Left lung (tissue), 10 donors: ENCODE results near the gene GALNT17. TPM values are rescaled to one million over a fixed set of nuclear protein-coding genes. Genes with fewer than 3 reads are reported as not detected.

ENCODE experiments used
- ATAC-seq: fragments of 200-7000 bp; cut with Tn5 transposase; one replicate; pipeline ENCODE4 v1.9.1; 2020; ENCODE audit warnings: moderate library complexity
- DNase-seq, 4 donors: peaks; one replicate each; pipeline ENCODE4 v3.0.0-alpha.2; 2013 to 2020
- H3K27ac ChIP-seq, 2 donors: fragments of 200-600 bp; sonication (generic) in 1 of 2; one replicate each; pipeline versions ENCODE4 v1.5.0 to v1.8.0; 2020 to 2021
- H3K27me3 ChIP-seq, 2 donors: fragments of 200-600 bp; sonication (generic) in 1 of 2; one replicate each; pipeline versions ENCODE4 v1.5.0 to v1.8.0; 2020 to 2021
- H3K36me3 ChIP-seq, 2 donors: fragments of 200-600 bp; sonication (generic) in 1 of 2; one replicate each; pipeline versions ENCODE4 v1.5.0 to v1.8.0; 2020 to 2021
- H3K4me1 ChIP-seq, 2 donors: fragments of 200-600 bp; one replicate each; pipeline ENCODE4 v1.8.0; 2021
- H3K4me3 ChIP-seq, 2 donors: fragments of 200-600 bp; sonication (generic) in 1 of 2; one replicate each; pipeline versions ENCODE4 v1.5.0 to v1.8.0; 2020 to 2021; ENCODE audit warnings: mild to moderate bottlenecking in 1 of 2
- H3K9me3 ChIP-seq, 2 donors: fragments of 200-600 bp; sonication (generic) in 1 of 2; one replicate each; pipeline versions ENCODE4 v1.5.0 to v1.8.0; 2020 to 2021
- CTCF ChIP-seq, 2 donors: fragments of 200-600 bp; sonication (generic) in 1 of 2; IDR thresholded peaks; one replicate each; pipeline versions ENCODE4 v1.5.0 to v1.8.0; 2021; ENCODE audit warnings: antibody characterized with exemption in 2 of 2
- intact Hi-C, 2 donors: fragments of 100-400 bp; cut with DNase I; formaldehyde crosslinking; loops; one replicate each; pipeline versions ENCODE4 v1.11.2 to v1.14.2; 2022
- polyA plus RNA-seq, 6 donors: library from polyadenylated mRNA; unstranded; fragments of 120-200 nt; gene quantifications; one replicate each; pipeline ENCODE4 v1.2.1, GENCODE V29; 2013; ENCODE audit not compliant: insufficient read length in 6 of 6
- total RNA-seq, 2 donors: library from RNA; stranded (reverse); fragmentation: NEBNext Ultra II Directional; extraction: Animal tissue kit (Norgen Biotek cat#: 25700); gene quantifications; one replicate each; pipeline ENCODE4 v1.2.1, GENCODE V29; 2021
- donor health status: DM: no; HTN: yes; CAD: no.
- donor health status: DM: no; HTN: no; CAD: no.

The GALNT17 gene
- total and polyA plus RNA-seq, 8 donors = 2.4 to 19.1 (median 9.7) TPM

GRCh38 chr7:71543396-71543795 lies 411.5 kb downstream of the GALNT17 start:
- Histone ChIP-seq H3K9me3 (no peaks in the 10 kb centered on the region), H3K4me3 (no peak overlapping the region), H3K4me1 (no peaks in the 10 kb centered on the region), H3K27ac (no peak overlapping the region), H3K36me3 (no peaks in the 10 kb centered on the region), H3K27me3 (no peaks in the 10 kb centered on the region)
- DNase-seq (no peak), ATAC-seq (no peak)
- intact Hi-C loops = no loop called here
- TF ChIP-seq CTCF (IDR thresholded peaks at IDR 0.05) = no peak

- Histone ChIP-seq H3K9me3 (no peaks in the 10 kb centered on the region), H3K4me3 (no peak overlapping the region), H3K27ac (no peak overlapping the region), H3K4me1 (no peaks in the 10 kb centered on the region), H3K27me3 (no peaks in the 10 kb centered on the region), H3K36me3 (no peaks in the 10 kb centered on the region)
- TF ChIP-seq CTCF (IDR thresholded peaks at IDR 0.05) = no peak
- intact Hi-C loops = no loop called here
- ATAC-seq = no peak
- no peak for DNase-seq
These were observed 412.9 kb downstream of the GALNT17 start for GRCh38 chr7:71544816-71545215.

GRCh38 chr7:71547426-71547825 lies 415.5 kb downstream of the GALNT17 start:
- Histone ChIP-seq H3K36me3 (no peaks in the 10 kb centered on the region), H3K9me3 (peaks cover 0 to 5% of the 10 kb centered on the region in 2 donors), H3K4me3 (no peak overlapping the region), H3K4me1 (no peaks in the 10 kb centered on the region), H3K27me3 (no peaks in the 10 kb centered on the region), H3K27ac (no peak overlapping the region)
- DNase-seq (no peak), ATAC-seq (no peak)
- no peak for TF ChIP-seq CTCF (IDR thresholded peaks at IDR 0.05)
- intact Hi-C loops = no loop called here

- H3K4me1 ChIP-seq = no peaks in the 10 kb centered on the region
- no peak for ATAC-seq
- H3K4me3 ChIP-seq = no peak overlapping the region
- no peak for TF ChIP-seq CTCF (IDR thresholded peaks at IDR 0.05)
- H3K9me3 ChIP-seq = peaks cover 0 to 5% of the 10 kb centered on the region in 2 donors
- intact Hi-C loops = no loop called here
- no peak for DNase-seq
- no peak overlapping the region for H3K27ac ChIP-seq
- no peaks in the 10 kb centered on the region for H3K36me3 ChIP-seq
- no peaks in the 10 kb centered on the region for H3K27me3 ChIP-seq
These were observed 416.8 kb downstream of the GALNT17 start for GRCh38 chr7:71548746-71549145.

- no peak overlapping the region for H3K4me3 ChIP-seq
- DNase-seq (no peak), ATAC-seq (no peak)
- no peaks in the 10 kb centered on the region for H3K36me3 ChIP-seq
- H3K27ac ChIP-seq = no peak overlapping the region
- H3K4me1 ChIP-seq = no peaks in the 10 kb centered on the region
- peaks cover 0 to 13% of the 10 kb centered on the region in 2 donors for H3K9me3 ChIP-seq
- no peak for TF ChIP-seq CTCF (IDR thresholded peaks at IDR 0.05)
- H3K27me3 ChIP-seq = no peaks in the 10 kb centered on the region
- intact Hi-C loops = no loop called here
These were observed 421.4 kb downstream of the GALNT17 start for GRCh38 chr7:71553306-71553705.
